ENCODE results near the gene CAPN2. TPM values are rescaled to one million over a fixed set of nuclear protein-coding genes. Genes with fewer than 3 reads are reported as not detected.
"Not testable (repeated sequence)": the region's sequence is repeated elsewhere in the genome, so short reads cannot be mapped to it uniquely, and the experiment has no call there.

CAPN2 gene
- total RNA-seq, 1 experiment from 2014 or later, result 198 TPM

DNA sequence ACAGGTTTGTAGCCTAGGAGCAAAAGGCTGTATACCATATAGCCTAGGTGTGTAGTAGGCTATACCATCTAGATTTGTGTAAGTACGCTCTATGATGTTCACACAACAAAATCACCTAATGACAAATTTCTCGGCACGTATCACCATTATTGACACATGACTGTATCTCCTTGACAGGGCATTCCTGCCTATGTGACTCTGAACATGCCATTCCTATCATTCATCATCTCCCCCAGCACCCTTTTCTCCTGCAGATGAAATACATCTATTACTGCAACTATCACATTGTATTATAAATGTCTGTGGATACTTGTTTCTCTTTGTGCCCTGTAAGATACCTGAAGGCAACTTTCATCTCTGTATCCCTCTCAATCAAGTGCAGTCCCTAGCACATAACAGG is 103.5 kb downstream of the CAPN2 start:
- no peak for DNase-seq
- Histone ChIP-seq H3K36me3 (peaks cover 10% of the 10 kb centered on the region; the same call in 1 of the 2 replicates), H3K9me3 (no peaks in the 10 kb centered on the region), H3K27me3 (no peaks in the 10 kb centered on the region), H3K4me3 (no peak overlapping the region)

DNA sequence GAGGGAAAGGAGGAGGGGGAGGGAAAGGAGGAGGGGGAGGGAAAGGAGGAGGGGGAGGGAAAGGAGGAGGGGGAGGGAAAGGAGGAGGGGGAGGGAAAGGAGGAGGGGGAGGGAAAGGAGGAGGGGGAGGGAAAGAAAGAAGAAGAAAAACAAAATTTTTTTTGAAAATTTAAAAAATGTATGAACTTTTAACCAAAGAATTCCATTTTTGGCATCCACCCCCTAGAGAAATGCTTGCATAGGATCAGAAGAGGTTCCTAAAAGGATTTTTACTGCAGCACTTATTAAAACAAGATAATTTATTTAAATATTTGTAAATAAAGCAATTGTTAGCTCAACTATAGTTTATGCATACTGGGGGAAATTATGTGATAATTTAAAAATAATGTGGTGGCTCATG is 104.9 kb downstream of the CAPN2 start:
- not testable (repeated sequence) for H3K4me3 ChIP-seq, H3K9me3 ChIP-seq, DNase-seq, H3K27me3 ChIP-seq
- peaks cover 10% of the 10 kb centered on the region; the same call in 1 of the 2 replicates for H3K36me3 ChIP-seq

DNA sequence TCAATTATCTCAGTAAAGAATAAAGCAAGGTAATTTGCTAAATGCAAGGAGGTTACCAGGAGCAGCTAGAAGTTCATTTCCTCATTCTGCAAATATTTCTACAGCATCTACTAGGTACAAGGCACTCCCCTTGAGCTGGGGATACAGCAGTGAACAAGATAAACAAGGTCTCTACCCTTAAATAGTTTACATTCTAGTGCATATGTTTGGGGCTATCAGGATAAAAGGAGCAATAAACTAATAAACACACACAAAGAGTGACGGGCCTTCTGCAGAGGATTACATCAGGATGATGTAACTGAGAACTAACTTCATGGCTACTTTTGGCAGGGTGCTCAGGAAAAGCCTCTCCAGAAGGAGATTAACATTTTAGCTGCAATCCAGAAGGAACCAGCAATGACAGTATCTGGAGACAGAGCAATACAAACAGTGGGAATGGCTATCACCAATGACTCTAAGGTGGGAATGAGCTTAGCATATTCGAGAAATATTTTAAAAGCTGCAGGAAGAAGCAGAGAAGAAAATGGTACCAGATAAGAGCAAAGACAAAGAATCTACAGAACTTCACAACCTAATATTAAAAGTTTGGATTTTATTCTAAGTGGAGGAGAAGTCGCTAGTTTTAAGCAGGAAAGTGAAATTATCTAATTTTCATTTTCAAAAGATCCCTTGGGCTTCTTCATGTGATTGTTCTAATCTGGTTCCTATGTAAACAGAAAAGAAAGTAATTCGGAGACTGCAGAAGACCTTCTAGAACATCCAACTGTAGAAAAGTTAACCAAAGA is 107.6 kb downstream of the CAPN2 start:
- H3K27me3 ChIP-seq, result no peaks in the 10 kb centered on the region
- DNase-seq, result peak; percentile 57
- no peaks in the 10 kb centered on the region for H3K9me3 ChIP-seq
- H3K36me3 ChIP-seq, result peaks cover 6% of the 10 kb centered on the region; the same call in 1 of the 2 replicates
- no peak overlapping the region for H3K4me3 ChIP-seq

DNA sequence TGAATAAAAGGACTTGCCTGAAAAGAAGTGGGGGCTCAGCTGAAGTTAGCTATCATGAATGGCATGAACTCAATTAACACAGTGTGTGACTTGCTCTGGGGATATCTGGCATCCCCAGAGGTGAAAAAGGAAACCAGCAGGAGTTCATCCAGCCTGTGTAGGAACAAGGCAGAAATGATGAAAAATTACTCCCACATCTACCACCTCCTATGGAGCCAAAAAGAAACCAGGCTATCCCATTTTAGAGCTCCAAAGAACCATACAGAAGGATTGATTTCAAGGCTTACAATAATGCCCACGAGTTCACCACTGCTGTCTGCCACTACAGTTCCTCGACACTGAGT is 108.1 kb downstream of the CAPN2 start:
- Histone ChIP-seq H3K36me3 (peaks cover 6% of the 10 kb centered on the region; the same call in 1 of the 2 replicates), H3K9me3 (no peaks in the 10 kb centered on the region), H3K4me3 (no peak overlapping the region), H3K27me3 (no peaks in the 10 kb centered on the region)
- no peak for DNase-seq

DNA sequence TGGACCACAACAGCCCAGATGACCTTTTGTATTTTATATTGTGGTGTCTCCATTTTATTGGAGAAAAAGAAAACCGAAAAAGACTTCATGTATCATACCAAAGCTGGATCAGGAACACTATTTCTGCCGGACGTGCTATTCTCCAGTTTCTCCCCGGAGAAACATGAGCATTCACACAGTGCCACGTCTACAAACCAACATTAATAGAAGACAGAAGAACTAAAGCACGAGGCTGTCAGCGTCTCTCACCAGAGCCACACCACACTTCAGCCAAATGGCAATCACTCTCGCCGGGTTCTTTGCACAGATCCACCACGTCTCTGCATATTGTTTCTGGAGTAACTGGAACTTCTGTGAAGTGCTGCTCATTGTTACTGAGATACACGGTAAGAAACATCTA is 108.6 kb downstream of the CAPN2 start:
- no peaks in the 10 kb centered on the region for H3K27me3 ChIP-seq
- no peak overlapping the region for H3K4me3 ChIP-seq
- no peaks in the 10 kb centered on the region for H3K9me3 ChIP-seq
- no peak for DNase-seq
- peaks cover 2% of the 10 kb centered on the region; the same call in 1 of the 2 replicates for H3K36me3 ChIP-seq

DNA sequence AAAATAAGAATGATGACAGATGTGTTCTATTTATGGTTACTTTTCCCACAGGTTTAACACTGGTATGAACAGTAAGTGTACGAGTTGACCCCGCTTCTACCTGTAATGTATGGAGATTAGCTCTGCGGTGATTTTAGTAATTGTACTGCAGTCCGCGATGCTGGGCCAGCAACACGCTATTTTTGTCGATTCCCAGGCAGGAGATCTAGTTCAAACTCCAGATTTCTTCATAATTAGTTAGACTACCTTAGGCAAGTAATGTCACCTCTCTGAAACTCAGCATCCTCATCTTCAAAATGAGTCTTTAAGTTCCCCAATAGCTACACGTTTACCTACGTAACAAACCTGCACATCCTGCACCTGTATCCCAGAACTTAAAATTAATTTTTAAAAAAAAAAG is 111.9 kb downstream of the CAPN2 start:
- H3K36me3 ChIP-seq, result no peaks in the 10 kb centered on the region; the same call in 1 of the 2 replicates
- DNase-seq, result no peak
- no peaks in the 10 kb centered on the region for H3K27me3 ChIP-seq
- no peaks in the 10 kb centered on the region for H3K9me3 ChIP-seq
- no peak overlapping the region for H3K4me3 ChIP-seq

DNA sequence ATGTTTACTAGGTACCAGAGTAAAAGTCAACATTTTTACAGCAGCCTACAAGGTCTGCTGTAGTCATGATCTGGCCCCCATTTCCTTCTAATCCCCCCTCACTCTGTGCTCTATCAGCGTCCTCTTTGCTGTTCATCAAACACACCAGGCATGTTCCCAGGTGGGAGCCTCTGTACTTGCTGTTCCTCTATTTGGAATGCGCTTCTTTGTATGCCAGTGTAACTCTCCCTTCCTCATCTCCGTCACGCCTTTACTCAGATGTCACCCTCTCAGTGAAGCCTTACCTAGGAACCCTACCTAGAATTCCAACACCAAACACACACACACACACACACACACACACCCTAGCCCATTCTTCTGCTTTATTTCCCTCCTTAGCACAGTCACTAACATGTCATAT is 112.4 kb downstream of the CAPN2 start:
- Histone ChIP-seq H3K27me3 (no peaks in the 10 kb centered on the region), H3K4me3 (no peak overlapping the region), H3K36me3 (no peaks in the 10 kb centered on the region; the same call in 1 of the 2 replicates), H3K9me3 (no peaks in the 10 kb centered on the region)
- no peak for DNase-seq

Other genes with a start within 250 kb of the CAPN2 start
- gene CAPN8, start 46.8 kb upstream of the CAPN2 start, total RNA-seq (2014; rRNA removed; shearing (Covaris generic); ENCODE audit: low replicate concordance), result not detected in 2 replicates
- gene TP53BP2, start 133.4 kb downstream of the CAPN2 start, total RNA-seq (2014; rRNA removed; shearing (Covaris generic); ENCODE audit: low replicate concordance), result 9.8 and 22.3 TPM in 2 replicates